GM19468 (cell line): ENCODE measurements around the gene ZNF605.
"Not testable (repeated sequence)": the region's sequence is repeated elsewhere in the genome, so short reads cannot be mapped to it uniquely, and the experiment has no call there.

Source experiments
- ATAC-seq: cut with Tn5 transposase; IDR thresholded peaks from one replicate; pipeline ENCODE4 v1.9.1; 2021; ENCODE audit warnings: mild to moderate bottlenecking, moderate library complexity, moderate number of reproducible peaks; ENCODE audit not compliant: unreplicated experiment; ENCODE audit errors: extremely low read depth

The ZNF605 gene

GRCh38 chr12:132949936-132950837 is 5.9 kb downstream of the ZNF605 start:
- ATAC-seq = no peak

DNA sequence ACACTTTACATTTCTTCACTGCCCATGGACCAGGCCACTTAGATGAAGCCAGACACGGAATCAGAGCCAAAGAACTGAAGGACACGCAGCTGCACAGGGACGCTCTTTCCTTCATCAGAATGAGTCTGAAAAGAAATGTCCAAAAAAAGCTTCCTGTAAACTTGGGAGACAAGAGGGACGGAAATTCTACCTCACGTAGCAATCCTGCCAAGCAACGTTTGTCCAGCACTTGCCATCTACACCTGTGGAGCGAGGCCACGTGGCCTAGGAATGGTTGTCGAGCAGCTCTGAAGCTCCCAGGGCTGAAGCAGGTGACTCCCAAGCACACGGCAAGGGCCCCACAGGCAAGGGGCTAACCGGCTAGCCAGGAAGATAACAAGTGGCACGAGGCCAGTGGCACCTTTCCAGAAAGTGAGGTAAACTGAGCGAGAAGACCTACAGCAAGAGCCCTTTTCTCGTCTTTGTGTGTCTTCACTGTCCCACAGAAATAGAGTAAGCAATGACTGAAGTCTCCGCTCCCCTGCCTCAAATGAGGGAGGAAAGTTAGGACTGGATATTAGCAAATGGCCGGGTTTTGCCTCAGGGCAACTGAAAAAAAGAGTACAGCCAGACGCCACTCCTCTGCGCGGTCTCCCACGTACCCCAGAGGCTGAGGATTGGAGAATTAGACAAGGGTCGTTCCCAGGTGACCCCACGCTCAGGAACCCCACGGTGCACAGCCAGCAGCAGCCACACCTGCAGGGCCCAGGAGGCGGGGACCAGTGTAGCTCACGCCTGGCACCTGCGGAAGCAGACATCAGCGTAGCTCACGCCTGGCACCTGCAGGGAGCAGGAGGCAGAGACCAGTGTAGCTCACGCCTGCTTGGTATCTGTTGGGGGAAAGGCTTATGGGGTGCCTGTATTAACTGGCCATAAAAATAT is 7.7 kb downstream of the ZNF605 start:
- ATAC-seq = no peak

- no peak for ATAC-seq
Measured at GRCh38 chr12:132946246-132946820, 9.8 kb downstream of the ZNF605 start.

DNA sequence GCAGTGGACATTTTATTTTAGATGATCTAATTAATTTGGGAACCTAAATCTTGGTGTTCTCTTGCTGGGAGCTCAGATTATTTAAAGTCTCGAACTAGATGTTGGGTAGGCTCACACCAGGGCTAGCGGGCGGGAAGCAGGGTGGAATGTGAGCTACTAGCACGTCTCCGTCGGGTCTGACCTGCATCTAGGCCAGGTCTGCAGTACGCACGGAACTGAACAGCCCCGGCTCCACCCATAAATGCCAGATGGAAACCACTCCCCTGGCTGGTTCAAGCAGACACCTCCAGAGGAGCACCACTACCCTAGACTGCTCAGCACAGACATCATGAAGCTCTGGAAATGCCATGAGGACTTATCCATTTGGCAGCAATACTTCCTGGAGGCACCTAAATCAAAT is 10.3 kb downstream of the ZNF605 start:
- ATAC-seq = no peak

- no peak for ATAC-seq
Measured at GRCh38 chr12:132942611-132943010, 13.5 kb downstream of the ZNF605 start.

DNA sequence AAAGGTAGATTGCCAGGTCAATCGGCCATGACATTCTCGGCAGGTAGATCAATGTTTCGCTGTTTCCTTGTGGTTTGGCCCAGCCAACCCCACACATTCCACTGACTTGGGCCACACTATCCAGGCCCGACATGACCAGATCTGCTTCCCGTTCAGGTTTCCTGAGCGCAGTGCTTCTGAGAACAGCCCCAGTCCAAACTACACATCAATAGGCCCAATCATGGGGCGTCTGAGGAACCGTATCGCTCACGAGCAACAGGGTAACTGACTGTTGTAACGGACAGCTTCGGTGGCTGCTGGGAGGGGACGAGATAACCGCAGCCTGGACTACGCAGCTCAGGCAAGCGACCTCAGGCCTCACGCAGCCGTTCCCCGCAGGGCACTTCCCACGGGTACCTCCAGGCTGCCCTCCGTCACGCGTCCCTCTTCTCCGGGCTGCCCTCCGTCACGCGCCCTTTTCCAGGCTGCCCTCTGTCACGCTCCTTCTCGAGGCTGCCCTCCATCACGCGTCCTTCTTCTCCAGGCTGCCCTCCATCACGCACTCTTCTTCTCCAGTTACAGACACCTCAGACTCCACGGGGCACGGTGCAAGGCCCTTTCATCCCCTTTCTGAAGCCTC is 14.7 kb downstream of the ZNF605 start:
- no peak for ATAC-seq

- no peak for ATAC-seq
Measured at GRCh38 chr12:132940071-132940719, 15.9 kb downstream of the ZNF605 start.

GRCh38 chr12:132938807-132939206 is 17.3 kb downstream of the ZNF605 start:
- not testable (repeated sequence) for ATAC-seq

- ATAC-seq = no peak
Measured at GRCh38 chr12:132937476-132937875, 18.6 kb downstream of the ZNF605 start.

DNA sequence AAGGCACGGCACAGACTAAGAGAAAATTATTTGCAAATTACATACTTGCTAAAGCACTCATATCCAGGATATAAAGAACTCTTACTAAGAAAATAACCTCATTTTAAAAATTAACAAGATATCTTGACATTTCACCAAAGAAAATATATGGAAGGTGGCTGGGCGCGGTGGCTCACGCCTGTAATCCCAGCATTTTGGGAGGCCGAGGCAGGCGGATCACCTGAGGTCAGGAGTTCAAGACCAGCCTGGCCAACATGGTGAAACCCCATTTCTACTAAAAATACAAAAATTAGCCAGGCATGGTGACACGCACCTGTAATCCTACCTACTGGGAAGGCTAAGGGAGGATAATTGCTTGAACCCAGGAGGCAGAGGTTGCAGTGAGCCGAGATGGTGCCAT is 19.2 kb downstream of the ZNF605 start:
- ATAC-seq = not testable (repeated sequence)

GRCh38 chr12:132936163-132936562 is 19.9 kb downstream of the ZNF605 start:
- no peak for ATAC-seq

DNA sequence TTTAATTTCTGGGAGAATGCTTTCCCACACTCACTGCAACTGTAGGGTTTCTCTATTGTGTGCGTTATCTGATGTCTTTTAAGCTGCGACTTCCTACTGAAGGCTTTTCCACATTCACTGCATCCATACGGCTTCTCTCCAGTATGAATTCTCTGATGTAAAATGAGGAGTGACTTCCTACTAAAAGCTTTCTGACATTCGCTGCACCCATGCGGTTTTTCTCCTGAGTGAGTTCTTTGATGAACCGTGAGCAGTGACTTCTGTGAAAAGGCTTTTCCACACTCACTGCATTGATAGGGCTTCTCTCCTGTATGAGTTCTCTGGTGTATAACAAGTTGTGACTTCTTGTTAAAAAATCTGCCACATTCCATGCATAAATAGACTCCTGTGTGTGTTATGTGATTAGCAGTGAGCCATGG is 29.7 kb downstream of the ZNF605 start:
- ATAC-seq = no peak

DNA sequence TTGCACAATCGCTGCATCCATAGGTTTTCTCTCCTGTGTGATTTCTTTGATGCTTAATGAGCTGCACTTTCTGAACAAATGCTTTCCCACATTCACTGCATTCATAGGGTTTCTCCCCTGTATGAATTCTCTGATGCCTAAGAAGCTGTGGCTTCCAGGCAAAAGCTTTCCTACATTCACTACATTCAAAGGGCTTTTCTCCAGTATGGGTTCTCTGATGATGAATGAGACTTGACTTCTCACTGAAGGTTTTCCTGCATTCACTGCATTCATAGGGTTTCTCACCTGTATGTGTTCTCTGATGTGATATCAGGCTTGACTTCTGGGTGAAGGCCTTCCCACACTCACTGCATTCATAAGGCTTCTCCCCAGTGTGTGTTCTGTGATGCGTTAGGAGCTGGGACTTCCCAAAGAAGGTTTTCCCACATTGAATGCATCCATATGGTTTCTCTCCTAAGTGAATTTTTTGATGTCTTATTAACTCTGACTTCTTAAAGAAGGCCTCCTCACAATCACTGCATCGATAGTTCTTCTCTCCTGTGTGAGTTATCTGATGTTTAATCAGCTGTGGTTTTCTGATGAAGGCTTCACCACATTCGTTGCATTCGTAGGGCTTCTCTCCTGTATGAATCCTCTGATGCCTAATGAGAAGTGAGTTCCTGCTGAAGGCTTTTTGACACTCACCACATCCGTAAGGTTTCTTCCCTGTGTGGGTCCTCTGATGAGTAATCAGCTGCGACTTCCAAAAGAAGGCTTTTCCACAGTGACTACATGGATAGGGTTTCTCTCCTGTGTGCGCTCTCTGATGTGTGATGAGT is 30.3 kb downstream of the ZNF605 start:
- no peak for ATAC-seq

DNA sequence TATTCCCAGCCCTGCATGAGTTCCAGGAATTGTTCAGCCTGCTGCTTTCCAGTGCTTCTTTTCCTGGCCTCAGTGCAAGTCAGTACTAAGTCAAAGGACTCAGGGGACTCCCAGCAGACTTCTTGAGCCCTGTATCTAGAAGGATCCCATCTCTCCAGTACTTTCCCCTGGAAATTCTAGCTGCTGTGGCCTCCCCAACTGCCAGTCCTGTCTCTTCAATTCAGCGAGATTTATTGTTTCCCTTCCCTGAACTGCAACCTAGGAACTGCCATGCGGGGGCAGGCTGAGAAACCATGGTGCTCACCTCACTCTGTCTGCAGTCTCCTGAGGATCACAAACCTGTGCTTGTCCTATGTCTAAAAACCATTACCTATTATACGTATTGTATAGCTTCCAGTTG is 31.8 kb downstream of the ZNF605 start:
- no peak for ATAC-seq

DNA sequence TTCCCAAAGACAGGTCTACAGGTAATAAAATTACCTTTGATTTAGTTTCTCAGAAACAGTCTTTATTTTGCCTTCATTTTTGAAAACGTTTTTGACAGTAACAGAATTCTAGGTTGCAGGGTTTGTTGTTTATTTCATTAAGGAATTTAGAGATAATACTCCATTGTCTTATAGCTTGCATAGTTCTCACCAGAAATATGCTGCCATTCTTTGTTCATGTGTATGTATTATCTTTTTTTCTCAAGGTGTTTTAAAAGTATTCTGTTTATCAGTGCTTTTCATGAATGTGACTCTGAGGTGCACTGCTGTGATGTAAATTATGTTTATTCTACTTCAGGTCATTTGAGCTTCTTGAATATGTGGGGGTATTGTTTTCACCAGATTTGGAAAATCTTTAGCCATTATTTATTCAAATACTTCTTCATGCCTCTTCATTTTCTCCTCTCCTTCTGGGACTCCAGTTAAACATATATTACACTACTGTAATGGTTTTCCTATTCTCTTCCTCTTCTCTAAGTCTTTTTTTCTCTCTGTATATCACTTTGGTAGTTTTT is 32.7 kb downstream of the ZNF605 start:
- no peak for ATAC-seq

GRCh38 chr12:132922676-132923075 is 33.4 kb downstream of the ZNF605 start:
- no peak for ATAC-seq

- no peak for ATAC-seq
Measured at GRCh38 chr12:132921685-132922084, 34.4 kb downstream of the ZNF605 start.

DNA sequence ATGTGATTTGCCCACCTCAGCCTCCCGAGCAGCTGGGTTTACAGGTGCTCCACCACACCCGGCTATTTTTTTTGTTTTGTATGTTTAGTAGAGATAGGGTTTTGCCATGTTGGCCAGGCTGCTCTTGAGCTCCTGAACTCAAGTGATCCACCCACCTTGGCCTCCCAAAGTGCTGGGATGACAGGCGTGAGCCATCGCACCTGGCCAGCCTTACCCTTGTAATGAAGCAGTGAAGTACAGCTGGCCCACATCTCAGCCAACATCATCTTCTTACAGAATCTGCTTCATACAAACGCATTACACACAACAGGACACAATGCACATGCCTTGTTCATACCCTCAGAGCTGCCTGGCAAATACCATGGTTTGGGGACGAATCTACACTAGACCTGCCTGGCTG is 37.4 kb downstream of the ZNF605 start:
- ATAC-seq = no peak

DNA sequence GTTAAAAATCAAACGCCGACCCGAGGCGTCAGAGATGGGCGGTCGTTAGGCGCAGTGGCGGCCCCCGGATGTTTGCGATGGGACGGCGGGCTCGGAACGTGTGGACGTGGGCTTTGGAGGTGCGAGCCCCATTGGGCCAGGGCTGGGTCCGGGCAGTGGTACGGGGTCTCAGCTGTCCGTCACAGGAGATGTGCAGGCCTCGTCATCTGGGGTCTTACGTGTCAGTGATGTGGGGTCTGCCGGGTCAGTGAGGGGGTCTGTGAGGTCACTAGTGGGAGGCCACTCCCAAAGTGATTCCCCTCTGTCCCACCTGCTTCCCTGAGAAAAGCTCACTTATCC is 47.1 kb downstream of the ZNF605 start:
- ATAC-seq = no peak
